GM12801 (cell line): ENCODE measurements around the gene SPTBN4.

Source experiments
- TF ChIP-seq, protein P1 (sequence below): IDR thresholded peaks from one replicate; pipeline ENCODE4 v1.5.1; 2011; ENCODE audit warnings: control low read depth; ENCODE audit not compliant: insufficient read length; ENCODE audit errors: extremely low read depth

The SPTBN4 gene

DNA sequence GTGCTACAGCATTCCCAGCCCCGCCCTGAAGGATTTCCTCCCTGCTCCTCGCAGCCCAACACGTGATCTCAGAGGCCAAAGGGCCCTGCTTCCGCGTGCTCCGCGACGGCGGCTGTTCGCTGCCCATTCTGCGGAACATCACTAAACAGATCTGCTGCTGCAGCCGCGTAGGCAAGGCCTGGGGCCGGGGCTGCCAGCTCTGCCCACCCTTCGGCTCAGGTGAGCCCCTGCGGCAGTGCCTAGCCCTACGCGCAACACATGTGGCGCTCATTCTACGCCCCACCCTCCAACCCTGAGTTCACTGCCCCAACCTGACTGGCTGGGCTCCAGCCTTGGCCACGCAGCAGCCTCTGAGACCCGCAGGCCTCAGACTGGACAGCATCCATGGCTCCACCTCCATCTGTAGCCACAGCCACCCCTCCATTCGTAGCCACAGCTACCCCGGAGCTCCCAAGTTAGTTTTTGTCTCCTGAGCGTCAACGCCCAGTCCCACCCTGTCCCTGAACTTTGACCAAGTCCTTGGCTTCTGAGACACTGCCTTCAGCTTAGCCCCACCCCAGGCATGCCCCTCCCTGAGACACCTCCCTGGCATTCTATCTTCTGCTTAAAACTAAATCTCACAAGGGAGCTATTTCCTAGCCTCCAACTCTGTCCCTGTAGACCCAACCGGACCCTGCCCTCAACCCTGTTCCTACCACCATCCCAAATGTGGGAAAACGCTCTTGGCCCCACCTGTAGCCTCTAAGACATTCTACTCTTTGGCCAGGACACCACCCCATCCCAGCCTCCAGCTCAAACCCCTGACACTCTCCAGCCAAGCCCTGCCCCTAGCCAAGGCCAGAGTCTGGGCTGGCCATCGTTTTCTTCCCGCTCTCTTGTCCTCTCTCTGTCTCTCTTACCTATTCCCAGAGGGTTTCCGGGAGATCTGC lies 140.8 kb downstream of the SPTBN4 start:
- TF ChIP-seq, protein P1, sequence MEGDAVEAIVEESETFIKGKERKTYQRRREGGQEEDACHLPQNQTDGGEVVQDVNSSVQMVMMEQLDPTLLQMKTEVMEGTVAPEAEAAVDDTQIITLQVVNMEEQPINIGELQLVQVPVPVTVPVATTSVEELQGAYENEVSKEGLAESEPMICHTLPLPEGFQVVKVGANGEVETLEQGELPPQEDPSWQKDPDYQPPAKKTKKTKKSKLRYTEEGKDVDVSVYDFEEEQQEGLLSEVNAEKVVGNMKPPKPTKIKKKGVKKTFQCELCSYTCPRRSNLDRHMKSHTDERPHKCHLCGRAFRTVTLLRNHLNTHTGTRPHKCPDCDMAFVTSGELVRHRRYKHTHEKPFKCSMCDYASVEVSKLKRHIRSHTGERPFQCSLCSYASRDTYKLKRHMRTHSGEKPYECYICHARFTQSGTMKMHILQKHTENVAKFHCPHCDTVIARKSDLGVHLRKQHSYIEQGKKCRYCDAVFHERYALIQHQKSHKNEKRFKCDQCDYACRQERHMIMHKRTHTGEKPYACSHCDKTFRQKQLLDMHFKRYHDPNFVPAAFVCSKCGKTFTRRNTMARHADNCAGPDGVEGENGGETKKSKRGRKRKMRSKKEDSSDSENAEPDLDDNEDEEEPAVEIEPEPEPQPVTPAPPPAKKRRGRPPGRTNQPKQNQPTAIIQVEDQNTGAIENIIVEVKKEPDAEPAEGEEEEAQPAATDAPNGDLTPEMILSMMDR: no peak

DNA sequence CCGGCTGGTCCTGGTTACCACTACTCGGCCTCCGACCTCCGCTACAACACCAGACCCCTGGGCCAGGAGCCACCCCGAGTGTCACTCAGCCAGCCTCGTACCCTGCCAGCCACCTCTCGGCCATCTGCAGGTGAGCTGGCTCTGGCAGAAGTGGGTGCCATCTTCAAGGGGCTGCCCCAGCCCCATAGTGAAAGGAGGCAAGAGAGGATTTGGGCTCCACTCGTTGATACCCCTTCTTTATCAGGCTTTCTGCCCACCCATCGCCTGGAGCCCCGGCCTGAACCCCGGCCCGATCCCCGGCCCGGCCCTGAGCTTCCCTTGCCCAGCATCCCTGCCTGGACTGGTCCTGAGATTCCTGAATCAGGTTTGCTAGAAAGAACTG lies 141.4 kb downstream of the SPTBN4 start:
- TF ChIP-seq, protein P1: no peak

DNA sequence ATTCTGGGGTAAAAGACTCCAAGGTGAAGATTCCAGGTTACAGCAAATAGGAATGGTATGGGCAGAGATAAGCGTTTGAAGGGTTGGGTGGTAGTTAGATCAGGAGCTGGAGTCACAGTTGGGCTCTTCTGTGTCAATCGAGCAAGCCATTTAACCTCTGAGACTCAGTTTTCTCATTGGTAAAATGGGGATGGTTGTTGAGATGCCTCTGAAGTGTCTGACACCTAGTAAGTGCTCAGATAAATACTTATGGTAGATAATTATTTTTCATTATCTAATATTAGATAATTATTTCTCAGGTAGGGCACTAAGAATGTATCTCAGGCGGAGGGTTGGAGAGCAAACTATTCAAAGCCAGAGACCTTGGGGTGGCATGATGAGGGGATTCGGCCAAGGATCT lies 142.2 kb downstream of the SPTBN4 start:
- TF ChIP-seq, protein P1: no peak

DNA sequence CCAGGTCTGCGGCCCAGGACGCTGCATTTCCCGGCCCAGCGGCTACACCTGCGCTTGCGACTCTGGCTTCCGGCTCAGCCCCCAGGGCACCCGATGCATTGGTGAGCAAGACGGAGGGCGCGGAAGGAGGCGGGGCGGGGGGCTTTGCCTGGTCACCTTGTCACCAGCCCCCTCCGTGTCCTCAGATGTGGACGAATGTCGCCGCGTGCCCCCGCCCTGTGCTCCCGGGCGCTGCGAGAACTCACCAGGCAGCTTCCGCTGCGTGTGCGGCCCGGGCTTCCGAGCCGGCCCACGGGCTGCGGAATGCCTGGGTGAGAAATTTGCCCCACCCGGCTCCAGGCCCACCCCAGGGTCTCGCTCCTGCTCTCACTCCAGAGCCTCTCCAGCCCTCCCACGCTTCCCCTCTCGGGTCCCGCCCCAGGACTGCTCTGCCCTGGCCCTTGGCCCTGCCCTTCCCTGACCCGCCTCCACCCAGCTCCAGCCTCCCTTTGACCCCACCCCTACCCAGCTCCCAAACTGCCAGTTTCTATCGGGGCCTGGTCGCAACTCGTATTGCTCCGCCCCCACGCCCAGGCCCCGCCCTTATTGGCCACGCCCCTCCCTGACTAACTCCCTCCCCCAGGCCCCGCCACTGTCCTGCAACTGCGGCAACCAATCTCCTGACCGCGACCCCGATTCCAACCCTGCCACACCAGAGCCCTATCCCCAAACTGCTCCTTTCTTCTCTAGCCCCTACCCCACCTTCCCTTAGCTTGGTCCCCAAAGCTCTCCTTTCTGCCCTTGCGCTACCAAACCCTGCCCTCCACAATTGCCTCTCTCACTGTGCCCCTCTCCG lies 143.0 kb downstream of the SPTBN4 start:
- TF ChIP-seq, protein P1: no peak

DNA sequence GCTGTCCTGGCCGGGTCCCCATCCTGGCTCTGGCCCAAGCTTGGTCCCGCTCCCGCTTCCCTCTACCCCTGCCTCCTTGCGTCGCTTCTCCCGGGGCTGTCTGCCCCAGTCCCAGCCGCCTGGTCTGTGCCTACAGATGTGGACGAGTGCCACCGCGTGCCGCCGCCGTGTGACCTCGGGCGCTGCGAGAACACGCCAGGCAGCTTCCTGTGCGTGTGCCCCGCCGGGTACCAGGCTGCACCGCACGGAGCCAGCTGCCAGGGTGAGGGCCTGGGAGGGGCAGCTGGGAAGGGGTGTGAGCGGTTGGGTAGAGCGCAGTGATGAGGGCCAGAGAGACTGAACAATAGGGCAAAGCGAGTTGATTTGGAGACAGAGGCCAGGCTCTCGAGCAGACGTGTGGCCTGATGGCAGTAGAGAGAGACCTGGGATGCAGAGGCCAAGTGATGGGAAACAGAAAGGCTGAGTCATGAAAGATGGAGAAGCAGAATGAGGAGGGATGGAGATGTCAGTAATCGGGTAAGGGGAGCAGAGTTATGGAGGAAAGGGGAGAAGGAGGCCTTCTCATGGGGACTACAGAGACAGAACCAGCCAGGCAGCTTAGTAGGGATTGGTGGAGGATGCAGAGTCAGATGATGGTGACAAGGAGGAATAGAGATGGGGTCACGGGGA lies 143.7 kb downstream of the SPTBN4 start:
- TF ChIP-seq, protein P1: no peak

DNA sequence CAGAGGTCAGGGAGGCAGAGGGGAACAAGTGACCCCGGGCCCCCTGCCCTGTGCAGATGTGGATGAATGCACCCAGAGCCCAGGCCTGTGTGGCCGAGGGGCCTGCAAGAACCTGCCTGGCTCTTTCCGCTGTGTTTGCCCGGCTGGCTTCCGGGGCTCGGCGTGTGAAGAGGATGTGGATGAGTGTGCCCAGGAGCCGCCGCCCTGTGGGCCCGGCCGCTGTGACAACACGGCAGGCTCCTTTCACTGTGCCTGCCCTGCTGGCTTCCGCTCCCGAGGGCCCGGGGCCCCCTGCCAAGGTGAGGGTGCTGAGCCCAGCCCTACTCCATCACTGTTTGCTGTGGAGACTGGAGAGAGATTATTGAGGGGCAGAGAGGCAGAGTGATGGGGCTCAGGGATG lies 144.3 kb downstream of the SPTBN4 start:
- TF ChIP-seq, protein P1: no peak

DNA sequence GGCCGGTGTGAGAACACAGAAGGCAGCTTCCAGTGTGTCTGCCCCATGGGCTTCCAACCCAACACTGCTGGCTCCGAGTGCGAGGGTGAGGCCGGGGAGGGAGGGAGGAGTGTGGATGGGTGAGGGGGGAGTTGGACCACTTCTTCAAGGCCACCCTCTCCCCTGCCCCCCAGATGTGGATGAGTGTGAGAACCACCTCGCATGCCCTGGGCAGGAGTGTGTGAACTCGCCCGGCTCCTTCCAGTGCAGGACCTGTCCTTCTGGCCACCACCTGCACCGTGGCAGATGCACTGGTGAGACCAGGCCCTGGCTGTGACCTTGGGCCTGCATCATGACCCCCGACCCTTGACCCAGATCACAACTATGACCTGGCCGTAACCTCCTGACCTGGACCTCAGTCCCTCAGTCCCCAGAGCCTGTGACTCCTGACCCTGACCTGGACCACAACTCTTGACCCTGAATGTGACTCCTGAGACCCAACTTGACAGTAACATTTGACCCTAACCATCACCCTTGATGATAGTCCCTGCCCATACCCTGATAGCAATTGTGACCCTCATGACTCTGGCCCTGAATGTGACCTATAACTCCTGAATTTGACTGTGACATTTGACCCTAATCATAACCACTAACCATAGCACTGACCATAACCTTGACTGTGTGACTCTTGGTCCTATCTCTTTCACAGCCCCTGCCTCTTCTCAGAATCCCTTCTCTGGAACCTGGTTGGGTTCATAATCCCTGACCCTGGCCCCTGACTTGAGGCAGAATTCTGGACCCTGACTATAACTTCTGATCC lies 145.3 kb downstream of the SPTBN4 start:
- TF ChIP-seq, protein P1: no peak
